ENCODE data around the gene ZNF804B.

DNA sequence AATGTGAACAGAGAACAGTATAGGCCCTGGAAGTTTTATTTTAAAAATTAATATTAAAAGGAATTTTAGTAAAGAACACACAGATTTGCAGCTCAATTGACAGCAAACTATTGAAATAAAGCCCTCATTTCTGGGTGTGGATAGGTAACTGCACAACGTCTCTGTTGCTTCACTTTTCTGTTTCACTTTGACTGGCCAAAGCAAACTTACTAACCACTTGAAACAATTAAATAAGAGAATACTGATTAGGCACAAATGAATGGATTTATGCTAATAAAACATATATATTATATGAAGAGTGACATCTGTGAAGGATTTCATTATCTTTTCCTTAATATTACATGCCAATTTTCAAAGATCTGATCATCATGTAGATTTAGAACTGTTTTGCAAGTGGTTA lies 11.9 kb downstream of the ZNF804B start:
- TF ChIP-seq EZH2 (IDR thresholded peaks at IDR 0.05; ENCODE audit: borderline replicate concordance, low read depth, low read length, poor library complexity, severe bottlenecking): no peak
- TF ChIP-seq, protein P1, sequence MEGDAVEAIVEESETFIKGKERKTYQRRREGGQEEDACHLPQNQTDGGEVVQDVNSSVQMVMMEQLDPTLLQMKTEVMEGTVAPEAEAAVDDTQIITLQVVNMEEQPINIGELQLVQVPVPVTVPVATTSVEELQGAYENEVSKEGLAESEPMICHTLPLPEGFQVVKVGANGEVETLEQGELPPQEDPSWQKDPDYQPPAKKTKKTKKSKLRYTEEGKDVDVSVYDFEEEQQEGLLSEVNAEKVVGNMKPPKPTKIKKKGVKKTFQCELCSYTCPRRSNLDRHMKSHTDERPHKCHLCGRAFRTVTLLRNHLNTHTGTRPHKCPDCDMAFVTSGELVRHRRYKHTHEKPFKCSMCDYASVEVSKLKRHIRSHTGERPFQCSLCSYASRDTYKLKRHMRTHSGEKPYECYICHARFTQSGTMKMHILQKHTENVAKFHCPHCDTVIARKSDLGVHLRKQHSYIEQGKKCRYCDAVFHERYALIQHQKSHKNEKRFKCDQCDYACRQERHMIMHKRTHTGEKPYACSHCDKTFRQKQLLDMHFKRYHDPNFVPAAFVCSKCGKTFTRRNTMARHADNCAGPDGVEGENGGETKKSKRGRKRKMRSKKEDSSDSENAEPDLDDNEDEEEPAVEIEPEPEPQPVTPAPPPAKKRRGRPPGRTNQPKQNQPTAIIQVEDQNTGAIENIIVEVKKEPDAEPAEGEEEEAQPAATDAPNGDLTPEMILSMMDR (conservative IDR thresholded peaks at IDR 0.05; ENCODE audit: low read depth, low read length): no peak
